Lung (tissue), 12 donors: ENCODE results near the gene TBX6. TPM values are rescaled to one million over a fixed set of nuclear protein-coding genes. Genes with fewer than 3 reads are reported as not detected.

Experiments
- ATAC-seq: fragments of 200-7000 bp; cut with Tn5 transposase; one replicate; pipeline ENCODE4 v1.9.1; 2020; ENCODE audit warnings: moderate number of reproducible peaks; ENCODE audit not compliant: insufficient read depth, low FRiP score
- DNase-seq, 3 donors: peaks; one replicate each; pipeline ENCODE4 v3.0.0-alpha.2; 2013 to 2017
- H3K27ac ChIP-seq, 2 donors: one replicate each; pipeline ENCODE4 v1.5.1; 2013; ENCODE audit warnings: mild to moderate bottlenecking in 2 of 2, moderate library complexity in 2 of 2, control low read depth in 1 of 2, inconsistent platforms in 1 of 2, low read depth in 1 of 2, low read length in 1 of 2
- H3K27me3 ChIP-seq, 3 donors: one replicate each; pipeline ENCODE4 v1.5.1; 2013; ENCODE audit warnings: low read length in 2 of 3; ENCODE audit not compliant: control insufficient read depth in 3 of 3, insufficient read depth in 3 of 3
- H3K36me3 ChIP-seq, 4 donors: one replicate each; pipeline ENCODE4 v1.5.1; 2013; ENCODE audit warnings: low read length in 4 of 4, mild to moderate bottlenecking in 1 of 4, moderate library complexity in 1 of 4; ENCODE audit not compliant: control insufficient read depth in 4 of 4, insufficient read depth in 4 of 4
- H3K4me1 ChIP-seq, 5 donors: one replicate each; pipeline ENCODE4 v1.5.1; 2013; ENCODE audit warnings: low read length in 5 of 5, mild to moderate bottlenecking in 2 of 5, moderate library complexity in 1 of 5; ENCODE audit not compliant: control insufficient read depth in 5 of 5, insufficient read depth in 5 of 5
- H3K4me3 ChIP-seq: one replicate; pipeline ENCODE4 v1.5.1; 2013; ENCODE audit warnings: mild to moderate bottlenecking, control low read depth, moderate library complexity
- H3K9ac ChIP-seq, 2 donors: one replicate each; pipeline ENCODE4 v1.5.1; 2013; ENCODE audit warnings: low read length in 2 of 2, control low read depth in 1 of 2; ENCODE audit not compliant: insufficient read depth in 1 of 2
- H3K9me3 ChIP-seq, 4 donors: one replicate each; pipeline ENCODE4 v1.5.1; 2013; ENCODE audit warnings: low read length in 3 of 4, mild to moderate bottlenecking in 1 of 4, moderate library complexity in 1 of 4; ENCODE audit not compliant: control insufficient read depth in 4 of 4, insufficient read depth in 3 of 4
- CTCF ChIP-seq: IDR thresholded peaks from 2 replicates; pipeline ENCODE4 v1.5.1; 2012; ENCODE audit warnings: mild to moderate bottlenecking; ENCODE audit errors: control extremely low read depth, extremely low read depth
- WGBS, 2 donors: extraction: QIAGEN DNeasy Blood & Tissue Kit; methylation state at CpG; one replicate each; pipeline ENCODE4 v1.1.7; 2013; 5-methylcytosine and 5-hydroxymethylcytosine counted together
- polyA plus RNA-seq, 2 donors: library from polyadenylated mRNA; stranded (reverse); fragments of 200-250 nt; gene quantifications; one replicate each; pipeline ENCODE4 v1.2.1, GENCODE V29; 2013
- total RNA-seq, 2 donors: library from RNA; depleted of rRNA in 1 of 2; stranded (reverse); fragments of >200 nt in 1 of 2; gene quantifications; one replicate each; pipeline ENCODE4 v1.2.1, GENCODE V29; 2014 to 2021
- donor health status: control.
- donor health status: control.
- donor health status: Bipolar disorder and iron deficiency.
- donor health status: healthy.
- donor health status: DM: yes; HTN: yes; CAD: no.

The TBX6 gene
- total and polyA plus RNA-seq, 4 donors = 0.60 to 1.7 (median 1.3) TPM

- peak overlapping the region in 1 of 2 donors; percentile 5 for H3K9ac ChIP-seq
These were observed 37.3 kb downstream of the TBX6 start for GRCh38 chr16:30054451-30054850.

GRCh38 chr16:30053376-30054015 is 38.2 kb downstream of the TBX6 start:
- no peaks in the 10 kb centered on the region for H3K9me3 ChIP-seq
- H3K4me3 ChIP-seq = peak overlapping the region; percentile 45

More at GRCh38 chr16:30054451-30054850, 37.3 kb downstream of the TBX6 start:
- H3K36me3 ChIP-seq = peaks cover 0 to 3% (median 1%) of the 10 kb centered on the region in 4 donors
- 89 to 94% methylated on average over 8 of the region's 8 CpGs for whole genome bisulfite sequencing, 2 donors
- no peak overlapping the region for H3K27ac ChIP-seq
- TF ChIP-seq CTCF = no peak
- H3K27me3 ChIP-seq = no peaks in the 10 kb centered on the region
- no peak for DNase-seq
- no peaks in the 10 kb centered on the region for H3K9me3 ChIP-seq
- ATAC-seq = no peak
- no peak overlapping the region for H3K4me3 ChIP-seq
- peaks cover 0 to 11% (median 3%) of the 10 kb centered on the region in 5 donors for H3K4me1 ChIP-seq

GRCh38 chr16:30052671-30053372 is 38.9 kb downstream of the TBX6 start:
- 4 to 5% methylated on average over 55 to 58 of the region's 58 CpGs for WGBS, 2 donors
- H3K27ac ChIP-seq = peak overlapping the region in 1 of 2 donors; percentile 40

More at GRCh38 chr16:30053376-30054015, 38.2 kb downstream of the TBX6 start:
- Histone ChIP-seq H3K4me1 (peaks cover 0 to 11% (median 3%) of the 10 kb centered on the region in 5 donors), H3K9ac (peak overlapping the region in 1 of 2 donors; percentile 28), H3K36me3 (peaks cover 0 to 3% (median 0%) of the 10 kb centered on the region in 4 donors), H3K27ac (peak overlapping the region in 1 of 2 donors; percentile 40), H3K27me3 (no peaks in the 10 kb centered on the region)
- DNase-seq = peak; percentile 53 to 62 (median 55)
- ATAC-seq = peak; percentile 29
- 5 to 7% methylated on average over 19 of the region's 19 CpGs for WGBS, 2 donors
- no peak for TF ChIP-seq CTCF

More at GRCh38 chr16:30052671-30053372, 38.9 kb downstream of the TBX6 start:
- H3K9me3 ChIP-seq = no peaks in the 10 kb centered on the region
- H3K4me3 ChIP-seq = peak overlapping the region; percentile 45
- H3K9ac ChIP-seq = no peak overlapping the region
- peaks cover 0 to 3% (median 0%) of the 10 kb centered on the region in 4 donors for H3K36me3 ChIP-seq
- DNase-seq (peak; percentile 91 to 95 (median 94)), ATAC-seq (peak; percentile 88)
- TF ChIP-seq CTCF = no peak
- no peaks in the 10 kb centered on the region for H3K27me3 ChIP-seq
- peaks cover 0 to 11% (median 3%) of the 10 kb centered on the region in 5 donors for H3K4me1 ChIP-seq
